Measurements from ENCODE around the gene SLC1A1. TPM values are rescaled to one million over a fixed set of nuclear protein-coding genes. Genes with fewer than 3 reads are reported as not detected.

SLC1A1 gene
- total RNA-seq (2022; extraction: Qiagen RNA extraction; ENCODE audit: low read depth): 1.2 to 1.9 TPM (median 1.8 TPM) in 5 replicates

GRCh38 chr9:4489919-4490704 is at the start of gene SLC1A1:
Gene SLC1A1 (plus strand): TSS chr9:4490468. CDS start chr9:4490680, 212 bp downstream.

Other genes with a start within 250 kb of the SLC1A1 start
- 19.0 to 23.4 TPM (median 21.7 TPM) in 5 replicates for gene GLIS3, start 190.4 kb upstream of the SLC1A1 start, total RNA-seq (2022; extraction: Qiagen RNA extraction; ENCODE audit: low read depth)
- gene PLPP6, start 171.8 kb downstream of the SLC1A1 start, total RNA-seq (2022; extraction: Qiagen RNA extraction; ENCODE audit: low read depth): 9.6 to 12.3 TPM (median 11.1 TPM) in 5 replicates
- gene SPATA6L, start 176.0 kb downstream of the SLC1A1 start, total RNA-seq (2022; extraction: Qiagen RNA extraction; ENCODE audit: low read depth): 1.5 to 2.5 TPM (median 2.1 TPM) in 5 replicates
- gene CDC37L1, start 189.1 kb downstream of the SLC1A1 start, total RNA-seq (2022; extraction: Qiagen RNA extraction; ENCODE audit: low read depth): 11.8 to 14.6 TPM (median 12.6 TPM) in 5 replicates